ENCODE data around the gene PCMTD2. TPM values are rescaled to one million over a fixed set of nuclear protein-coding genes. Genes with fewer than 3 reads are reported as not detected.

Gene PCMTD2
- total and polyA plus RNA-seq, 8 donors = 14.1 to 107 (median 39.2) TPM

- H3K9me3 ChIP-seq = no peaks in the 10 kb centered on the region
- TF ChIP-seq EP300 (IDR thresholded peaks at IDR 0.05) (no peak), POLR2AphosphoS5 (IDR thresholded peaks at IDR 0.05) (no peak), CTCF (IDR thresholded peaks at IDR 0.05) (no peak), POLR2A (IDR thresholded peaks at IDR 0.05) (no peak)
- H3K27me3 ChIP-seq = no peaks in the 10 kb centered on the region
- H3K36me3 ChIP-seq = peaks cover 5 to 25% (median 19%) of the 10 kb centered on the region in 4 donors
- intact Hi-C loops (cut with DNase I; ENCODE audit: low total_unique reads) = no loop called here
- no peak for DNase-seq
- H3K4me1 ChIP-seq = no peaks in the 10 kb centered on the region
- 69 to 85% (median 82%) methylated on average over 4 of the region's 4 CpGs for WGBS, 5 donors
- no peak overlapping the region for H3K4me3 ChIP-seq
- no peak overlapping the region for H3K27ac ChIP-seq
These were observed 22.8 kb downstream of the PCMTD2 start for GRCh38 chr20:64278317-64278681.

DNA sequence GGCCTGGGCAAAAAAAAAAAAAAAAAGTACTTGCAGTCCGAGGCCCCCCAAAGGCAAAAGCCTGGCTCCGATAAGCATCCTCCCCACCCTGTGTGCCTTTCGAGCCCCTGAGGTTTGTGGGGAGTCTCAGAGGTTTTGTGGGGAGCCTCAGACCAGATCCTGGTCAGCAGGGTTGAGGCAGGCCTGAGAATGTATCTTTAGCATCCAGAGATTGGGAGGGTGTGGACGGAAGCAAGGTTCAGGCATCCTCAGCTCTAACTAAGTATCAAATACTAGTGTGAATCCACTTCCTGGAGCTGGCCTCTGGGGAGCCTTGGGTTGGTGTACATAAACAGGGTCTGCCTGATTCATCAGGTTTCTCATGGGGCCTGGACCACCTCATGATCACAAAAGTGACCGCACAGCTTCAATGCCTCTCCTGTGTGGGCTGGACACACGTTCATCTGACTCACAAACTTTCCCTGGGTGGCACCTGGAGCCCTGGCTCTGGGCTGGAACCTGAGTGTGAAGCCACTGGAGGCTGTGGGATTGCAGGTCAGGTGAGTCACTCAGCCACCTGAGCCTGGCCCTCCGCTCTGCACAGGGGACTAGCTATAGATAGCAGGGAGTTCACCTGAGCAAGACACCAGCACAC is 24.4 kb downstream of the PCMTD2 start:
- intact Hi-C loops (cut with DNase I; ENCODE audit: low total_unique reads) = no loop called here
- WGBS, 5 donors = 76 to 86% (median 80%) methylated on average over 7 of the region's 7 CpGs
- Histone ChIP-seq H3K27me3 (no peaks in the 10 kb centered on the region), H3K36me3 (peaks cover 0 to 8% (median 2%) of the 10 kb centered on the region in 4 donors), H3K4me1 (no peaks in the 10 kb centered on the region), H3K27ac (no peak overlapping the region), H3K4me3 (no peak overlapping the region), H3K9me3 (no peaks in the 10 kb centered on the region)
- DNase-seq = no peak
- TF ChIP-seq POLR2AphosphoS5 (IDR thresholded peaks at IDR 0.05) = no peak
- no peak for TF ChIP-seq EP300 (IDR thresholded peaks at IDR 0.05)
- no peak for TF ChIP-seq POLR2A (IDR thresholded peaks at IDR 0.05)
- TF ChIP-seq CTCF (IDR thresholded peaks at IDR 0.05) = no peak

DNA sequence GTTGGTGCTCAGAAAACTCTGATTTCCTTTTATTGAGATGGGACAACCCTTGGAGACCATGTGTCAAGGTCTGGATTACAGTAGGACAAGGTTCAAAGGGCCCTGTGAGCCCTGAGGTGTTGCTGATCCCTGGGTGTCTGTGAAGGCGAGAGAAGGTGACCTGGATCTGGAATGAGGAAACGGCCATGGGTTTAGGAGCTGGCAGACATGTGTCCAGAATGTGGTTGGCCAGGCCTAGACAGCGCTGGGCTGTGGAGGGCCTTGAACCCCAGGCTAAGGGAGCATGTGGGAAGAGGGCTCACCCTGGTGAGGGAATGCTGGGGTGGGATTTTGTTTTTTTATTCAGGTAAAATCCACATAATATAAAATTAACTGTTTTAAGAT is 24.9 kb downstream of the PCMTD2 start:
- intact Hi-C loops (cut with DNase I; ENCODE audit: low total_unique reads) = no loop called here
- H3K4me1 ChIP-seq = no peaks in the 10 kb centered on the region
- DNase-seq = no peak
- no peaks in the 10 kb centered on the region for H3K9me3 ChIP-seq
- H3K27ac ChIP-seq = no peak overlapping the region
- no peak overlapping the region for H3K4me3 ChIP-seq
- peaks cover 0 to 6% (median 2%) of the 10 kb centered on the region in 4 donors for H3K36me3 ChIP-seq
- no peaks in the 10 kb centered on the region for H3K27me3 ChIP-seq
- no peak for TF ChIP-seq POLR2A (IDR thresholded peaks at IDR 0.05)
- no peak for TF ChIP-seq CTCF (IDR thresholded peaks at IDR 0.05)
- no peak for TF ChIP-seq POLR2AphosphoS5 (IDR thresholded peaks at IDR 0.05)
- no peak for TF ChIP-seq EP300 (IDR thresholded peaks at IDR 0.05)
- WGBS, 5 donors = 69 to 79% (median 73%) methylated on average over 3 of the region's 3 CpGs

DNA sequence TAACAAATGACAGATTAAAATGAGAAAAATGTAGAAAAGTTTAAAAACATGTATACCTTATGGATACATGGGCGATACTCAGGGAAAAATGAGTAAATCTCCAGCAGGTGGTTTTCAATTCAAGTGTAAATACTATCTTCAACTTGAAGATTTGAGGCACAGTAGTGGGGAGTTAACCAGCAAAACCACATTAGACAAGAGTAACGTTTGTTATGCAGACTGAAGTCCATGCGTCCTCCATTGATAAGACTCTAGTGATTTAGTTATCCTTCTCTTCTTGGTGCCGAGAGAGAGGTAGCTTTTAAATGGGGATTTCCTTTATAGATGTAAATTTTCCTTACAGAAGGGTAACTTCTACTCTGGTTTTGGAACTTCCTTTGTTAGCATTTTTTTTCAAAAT is 28.1 kb downstream of the PCMTD2 start:
- intact Hi-C loops (cut with DNase I; ENCODE audit: low total_unique reads) = no loop called here
- Histone ChIP-seq H3K27ac (no peak overlapping the region), H3K36me3 (no peaks in the 10 kb centered on the region), H3K4me3 (no peak overlapping the region), H3K4me1 (no peaks in the 10 kb centered on the region), H3K27me3 (no peaks in the 10 kb centered on the region), H3K9me3 (peaks cover 0 to 8% (median 0%) of the 10 kb centered on the region in 4 donors)
- 52 to 68% (median 57%) methylated on average over 4 of the region's 4 CpGs for WGBS, 5 donors
- TF ChIP-seq CTCF (IDR thresholded peaks at IDR 0.05) (no peak), POLR2A (IDR thresholded peaks at IDR 0.05) (no peak), POLR2AphosphoS5 (IDR thresholded peaks at IDR 0.05) (no peak), EP300 (IDR thresholded peaks at IDR 0.05) (no peak)
- no peak for DNase-seq

Measured in stomach (tissue), 9 donors.